HG03175 (cell line): ENCODE results near the gene DESI2.
"Not testable (repeated sequence)": the region's sequence is repeated elsewhere in the genome, so short reads cannot be mapped to it uniquely, and the experiment has no call there.

Source experiments
- ATAC-seq: cut with Tn5 transposase; IDR thresholded peaks from one replicate; pipeline ENCODE4 v1.9.1; 2021; ENCODE audit warnings: mild to moderate bottlenecking, moderate library complexity; ENCODE audit not compliant: unreplicated experiment

Gene DESI2

DNA sequence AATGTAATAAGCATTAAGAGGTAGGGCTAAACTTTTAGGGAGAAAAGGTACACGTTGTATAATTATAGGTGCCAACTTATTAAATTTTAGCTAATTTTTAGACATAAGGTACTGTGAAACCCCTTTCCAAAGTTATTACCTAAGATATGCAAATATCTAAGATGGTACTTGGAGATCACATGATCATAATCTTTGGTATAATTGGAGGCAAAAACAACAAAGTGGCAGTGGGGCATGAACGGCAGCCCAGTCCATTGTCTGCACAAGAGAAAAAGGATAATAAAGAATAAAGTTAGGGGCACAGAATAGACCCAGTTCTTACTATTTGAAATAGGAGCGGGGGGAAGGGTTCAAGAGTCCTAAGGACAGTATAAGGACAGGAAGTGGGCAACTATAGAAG, 51.2 kb downstream of the DESI2 start:
- no peak for ATAC-seq

DNA sequence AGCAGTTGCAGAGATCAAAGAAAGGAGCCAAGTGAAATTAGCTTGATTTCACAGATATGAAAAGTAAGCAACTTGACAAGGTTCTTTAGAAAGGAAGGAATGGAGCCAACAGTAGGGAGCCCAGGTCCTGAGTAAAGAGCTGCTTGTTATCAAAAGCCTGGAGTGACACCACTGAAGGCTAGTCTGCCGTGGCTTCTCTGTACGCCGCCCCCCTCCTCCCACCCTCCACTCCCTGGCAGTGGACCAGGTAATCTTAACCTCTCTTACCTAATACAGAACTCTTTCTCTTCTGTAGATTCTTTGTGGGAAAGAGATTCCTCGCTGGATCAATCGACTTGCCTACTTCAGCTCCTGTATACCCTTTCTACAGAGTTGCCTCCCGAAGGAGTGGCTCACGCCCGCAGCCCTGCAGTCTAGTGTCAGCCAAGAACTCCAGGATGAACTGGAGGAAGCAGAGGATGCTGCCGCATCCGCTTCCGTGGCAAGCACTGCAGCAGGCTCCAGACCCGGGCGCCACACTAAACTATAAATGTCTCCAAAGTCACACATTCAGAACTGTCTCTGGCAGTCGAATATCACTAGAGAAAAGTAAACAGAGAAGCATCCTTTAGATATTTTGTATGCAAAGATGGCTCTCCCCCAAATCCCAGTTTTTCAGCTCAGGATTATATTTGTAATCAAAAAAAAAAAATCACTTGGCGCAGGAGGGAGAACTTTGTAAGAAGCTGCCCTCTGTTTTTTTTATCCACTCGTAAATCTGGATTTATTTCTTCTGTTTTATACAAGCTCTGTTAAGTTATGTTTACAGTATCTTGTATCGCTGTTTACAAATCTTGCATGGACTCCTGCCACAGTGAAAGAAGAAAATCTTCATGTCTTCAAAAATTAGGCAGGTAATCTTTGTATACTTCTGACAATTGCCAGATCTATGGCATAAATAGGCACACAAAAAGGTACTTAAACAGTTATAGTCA, 52.6 kb downstream of the DESI2 start:
- no peak for ATAC-seq

DNA sequence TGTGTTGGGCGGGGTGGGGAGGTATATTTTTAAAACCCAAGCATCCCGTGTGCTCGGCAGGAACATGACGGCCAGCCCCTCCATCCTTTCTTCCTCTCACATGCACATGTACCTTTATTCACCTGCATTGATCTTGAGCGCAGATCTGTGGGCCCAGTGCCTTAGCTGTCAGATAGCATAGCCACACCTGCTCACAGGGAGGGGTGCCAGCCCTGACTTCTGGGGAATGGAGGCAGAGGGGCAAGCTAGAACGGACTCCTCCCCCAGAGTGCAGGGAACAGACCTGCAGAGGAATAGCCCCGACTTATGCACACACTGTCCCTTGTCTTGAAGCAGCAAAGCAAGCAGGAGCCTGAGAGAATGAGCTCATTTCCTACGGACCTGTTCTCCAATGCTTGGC, 56.1 kb downstream of the DESI2 start:
- ATAC-seq = no peak

DNA sequence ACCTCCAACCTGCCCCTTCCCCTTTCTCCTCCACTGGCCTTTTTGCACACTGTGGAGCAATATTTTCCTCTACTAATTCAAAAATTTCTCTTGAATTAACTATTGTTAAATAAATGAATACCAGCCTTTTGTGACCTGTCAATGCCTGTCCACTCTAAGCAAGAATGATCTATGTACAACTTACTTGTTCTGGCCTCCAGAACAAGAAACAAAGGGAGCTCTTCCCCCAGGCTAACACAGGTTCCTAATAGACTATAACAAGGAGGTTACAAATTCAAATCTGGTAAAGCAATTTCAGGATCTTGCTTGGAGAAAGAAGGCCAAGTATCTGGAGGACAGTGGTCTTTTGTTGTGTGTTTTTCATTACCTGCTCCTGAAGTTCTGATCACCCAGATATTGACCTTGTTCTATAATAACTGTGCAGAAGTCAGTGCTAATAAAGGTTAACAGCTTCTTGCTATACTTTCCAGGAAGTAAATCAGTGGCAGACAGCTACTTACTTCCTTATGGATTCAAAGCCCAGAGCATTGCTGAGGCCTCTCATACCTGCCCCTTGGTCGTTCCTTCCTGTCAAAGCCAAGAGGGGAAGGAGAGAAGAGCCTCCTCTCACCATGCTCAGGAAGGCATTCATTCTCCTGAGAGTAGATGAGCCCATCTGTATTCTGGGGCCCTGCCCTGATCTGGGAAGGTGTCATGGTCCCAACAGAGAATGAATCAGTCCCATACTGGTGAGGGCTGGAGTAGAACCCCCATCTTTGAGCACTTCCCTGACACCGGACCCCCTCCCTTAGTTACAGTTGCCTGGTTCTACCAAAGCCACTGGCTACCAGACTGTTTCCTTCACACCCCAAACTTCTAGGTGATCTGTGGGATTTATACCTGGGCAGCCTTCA, 56.8 kb downstream of the DESI2 start:
- no peak for ATAC-seq

DNA sequence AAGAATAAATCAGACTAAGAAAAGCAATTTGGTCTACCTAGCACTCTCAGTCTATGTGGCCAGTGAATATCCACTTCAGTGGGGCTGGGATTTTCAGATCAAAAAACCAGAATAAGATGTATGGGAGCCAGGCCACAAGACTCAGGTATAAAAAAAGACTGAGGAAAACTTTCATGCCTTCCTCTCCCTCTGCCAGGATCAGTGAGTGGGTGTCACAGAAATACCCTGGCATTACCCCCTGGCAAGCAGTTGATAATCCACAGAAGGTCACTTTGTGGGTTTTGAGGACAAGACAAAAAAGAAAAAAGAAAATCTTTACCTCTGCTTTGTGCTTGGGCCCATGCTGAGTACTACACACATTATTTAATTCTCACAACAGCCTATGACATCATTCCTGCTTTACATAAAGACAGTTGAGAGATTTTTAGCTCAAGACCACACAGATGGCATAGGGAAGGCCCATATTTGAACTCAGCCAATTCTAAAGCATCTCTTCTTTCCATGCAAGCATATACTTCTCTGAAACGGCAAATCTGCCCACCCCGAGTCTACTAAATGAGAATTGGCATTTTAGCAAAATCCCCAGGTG, 57.6 kb downstream of the DESI2 start:
- ATAC-seq = no peak

DNA sequence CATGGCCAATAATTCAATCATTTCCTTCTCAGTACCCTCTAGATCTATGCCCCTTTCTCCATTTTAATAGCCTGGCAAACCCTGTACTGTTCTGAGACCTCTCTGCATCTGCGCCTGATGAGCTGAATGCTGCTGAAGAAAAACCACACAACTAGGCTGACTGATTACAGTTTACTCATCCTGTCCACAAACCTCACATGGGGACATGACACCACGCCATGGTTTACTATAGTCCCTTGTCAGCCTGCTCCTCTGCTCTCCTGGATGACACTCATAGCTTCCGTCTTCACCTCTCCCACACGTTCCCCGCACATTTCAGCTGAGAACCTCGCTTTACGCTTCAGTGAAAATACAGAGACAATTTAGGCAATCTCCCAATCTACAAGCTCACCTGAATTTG, 59.7 kb downstream of the DESI2 start:
- no peak for ATAC-seq

DNA sequence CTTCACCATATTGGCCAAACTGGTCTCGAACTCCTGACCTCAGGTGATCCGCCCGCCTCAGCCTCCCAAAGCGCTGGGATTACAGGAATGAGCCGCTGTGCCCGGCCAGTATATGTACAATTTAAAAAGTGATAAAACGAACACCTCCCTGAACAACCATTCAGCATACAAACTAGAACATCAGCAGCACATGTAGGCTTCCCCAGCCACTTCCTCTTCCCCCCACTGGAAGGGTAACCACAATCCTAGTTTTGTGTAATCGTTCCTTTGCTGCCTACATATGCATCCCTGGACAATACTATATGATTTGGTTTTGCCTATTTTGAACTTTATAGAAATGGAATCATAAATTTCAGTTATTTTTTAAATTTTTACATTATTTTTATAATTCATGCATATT, 60.4 kb downstream of the DESI2 start:
- no peak for ATAC-seq

DNA sequence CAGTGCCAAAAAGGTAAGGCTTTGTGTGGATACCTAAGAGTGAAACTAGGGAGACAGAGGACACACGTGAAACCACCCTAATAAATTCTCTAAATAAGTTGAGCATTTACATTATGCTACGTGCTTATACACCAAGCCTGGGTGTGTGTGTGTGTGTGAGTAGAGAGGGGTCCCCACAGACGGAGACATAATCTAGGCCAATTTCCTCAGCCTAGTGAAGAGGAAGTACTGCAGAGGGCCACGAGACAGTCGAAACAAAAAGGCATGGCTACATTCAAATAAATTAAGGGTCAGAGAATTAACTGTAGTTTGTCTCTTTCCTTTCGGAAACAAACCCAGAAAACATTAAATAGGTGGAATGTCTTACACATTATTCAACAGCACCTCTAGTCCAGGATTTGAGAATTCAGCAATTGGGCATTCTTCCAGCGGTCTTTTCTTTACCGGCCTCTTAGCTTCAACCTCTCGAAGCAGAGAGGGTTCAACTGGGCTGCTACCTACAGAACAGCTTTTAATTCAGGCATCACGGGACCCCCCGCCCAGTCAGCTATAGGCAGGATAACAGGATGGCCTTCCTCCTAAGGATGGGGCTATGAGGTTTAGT, 75.0 kb downstream of the DESI2 start:
- ATAC-seq = no peak

DNA sequence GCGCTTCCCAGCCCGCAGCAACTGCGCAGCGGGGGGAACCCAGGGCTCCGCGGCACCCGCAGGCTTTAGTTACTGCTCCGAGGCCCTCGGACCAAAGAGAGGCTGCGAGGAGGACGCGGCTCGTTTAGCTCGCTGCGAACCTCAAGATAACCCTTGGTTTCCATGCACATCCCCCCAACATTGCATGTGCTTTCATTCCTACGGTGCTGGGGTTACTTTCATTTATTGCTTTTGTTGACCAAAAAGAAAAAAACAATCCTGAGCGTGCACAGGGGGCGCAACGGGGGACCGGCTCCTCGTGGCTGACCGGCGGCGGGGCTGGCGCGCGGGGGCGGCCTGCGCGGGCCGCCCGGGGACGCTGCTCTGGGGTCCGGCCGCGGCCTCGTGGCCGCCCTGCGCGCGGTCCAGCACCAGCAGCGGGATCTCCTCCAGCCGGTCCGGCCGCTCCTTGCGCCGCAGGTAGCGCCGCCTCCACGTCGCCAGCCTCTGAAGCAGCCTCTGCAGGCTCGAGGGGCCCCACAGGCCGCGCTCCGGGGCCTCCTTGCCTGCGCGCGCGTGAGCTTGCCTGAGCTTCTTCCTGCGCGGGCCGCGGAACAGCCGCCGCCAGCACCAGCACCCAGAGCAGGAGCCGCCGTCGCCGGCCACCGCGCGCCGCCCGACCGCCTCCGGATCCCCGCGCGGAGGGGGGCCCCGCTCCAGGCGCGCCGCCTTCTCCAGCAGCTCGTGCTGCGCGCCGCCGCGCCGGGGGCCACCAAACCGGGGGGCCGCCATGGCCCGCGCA, 77.4 kb downstream of the DESI2 start:
- no peak for ATAC-seq

DNA sequence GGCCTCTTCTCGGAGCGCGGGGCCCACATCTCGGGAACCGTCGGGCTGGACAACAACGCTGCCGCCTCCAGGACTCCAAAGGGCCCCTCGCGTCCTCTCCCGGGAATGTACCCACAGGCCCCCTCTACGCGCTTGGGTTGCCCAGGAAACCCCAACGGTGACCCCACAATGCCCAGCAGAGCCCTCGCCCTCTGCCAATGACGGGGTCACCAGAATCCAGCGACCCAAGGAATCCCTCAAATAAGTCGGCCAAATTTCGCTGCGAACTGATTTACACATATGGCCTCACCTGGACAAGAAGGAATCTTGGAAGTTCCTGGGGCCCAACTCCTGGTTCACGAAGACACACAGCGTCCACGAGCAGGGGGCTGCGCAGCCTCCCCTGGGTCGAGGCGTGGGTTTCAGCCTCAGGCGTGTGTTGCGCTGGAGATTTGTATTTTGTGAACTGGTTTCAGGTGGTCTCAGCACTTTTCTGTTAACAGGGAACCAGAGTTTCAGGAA, 78.1 kb downstream of the DESI2 start:
- ATAC-seq = no peak

DNA sequence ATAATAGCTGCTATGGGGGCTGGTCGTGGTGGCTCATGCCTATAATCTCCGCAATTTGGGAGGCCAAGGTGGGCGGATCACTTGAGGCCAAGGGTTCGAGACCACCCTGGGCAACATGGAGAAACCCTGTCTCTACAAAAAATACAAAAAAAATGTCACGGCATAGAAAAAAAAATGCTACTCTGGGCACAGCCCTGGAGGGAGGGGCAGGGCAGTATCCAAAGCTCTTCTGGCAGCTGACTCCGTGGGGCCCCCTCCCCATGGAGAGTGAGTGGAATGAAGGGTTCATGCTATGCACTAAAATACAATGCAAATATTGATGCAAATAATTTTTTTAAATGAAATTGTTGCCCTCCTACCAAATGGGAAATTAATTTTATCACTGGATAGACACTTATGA, 78.7 kb downstream of the DESI2 start:
- no peak for ATAC-seq

DNA sequence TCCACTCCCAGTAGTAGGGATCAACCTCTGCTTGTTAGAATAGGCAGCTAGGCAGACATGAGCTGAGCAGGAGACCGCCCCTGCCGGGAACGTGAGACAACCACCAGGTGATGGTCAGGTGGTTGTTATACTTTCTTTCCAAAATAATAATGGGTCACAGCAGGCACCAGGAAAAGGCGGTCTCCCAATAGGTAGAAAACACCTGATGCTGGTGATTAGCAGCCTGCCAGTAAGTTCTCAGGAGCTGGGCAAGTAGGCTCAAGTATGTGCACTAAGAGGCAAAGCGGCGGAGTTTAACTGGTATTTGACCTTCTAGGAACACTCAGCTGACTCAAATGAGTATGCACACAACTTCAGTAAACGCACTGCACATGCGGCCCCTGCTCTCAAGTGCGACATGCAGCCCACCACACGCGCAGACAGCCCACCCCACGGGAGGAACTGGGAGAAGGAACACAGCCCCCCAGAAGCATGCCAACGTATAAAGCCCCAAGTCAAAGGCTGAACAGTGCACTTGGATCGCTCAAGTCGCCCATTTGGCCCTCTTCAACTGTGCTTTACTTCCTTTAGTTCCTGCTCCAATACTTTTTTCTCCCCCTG, 80.0 kb downstream of the DESI2 start:
- no peak for ATAC-seq

DNA sequence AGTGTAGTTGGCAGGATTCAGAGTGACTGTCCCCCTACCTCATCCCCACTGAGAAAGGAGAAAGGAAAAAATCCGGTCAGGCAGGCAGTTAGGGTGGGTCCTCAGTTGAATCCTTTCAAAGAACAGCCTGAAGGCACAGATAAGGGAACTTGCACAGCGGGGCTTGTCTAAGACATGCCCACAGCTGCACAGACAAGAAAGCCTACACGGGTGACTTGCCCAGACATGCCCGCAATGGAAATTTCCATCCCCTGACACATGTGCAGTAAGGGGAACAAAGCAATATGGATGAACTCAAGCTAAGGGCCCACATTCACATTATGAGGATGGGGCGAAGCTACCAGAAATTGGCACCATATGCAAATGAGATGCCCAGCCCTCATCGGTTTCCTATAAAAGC, 82.5 kb downstream of the DESI2 start:
- ATAC-seq = no peak

DNA sequence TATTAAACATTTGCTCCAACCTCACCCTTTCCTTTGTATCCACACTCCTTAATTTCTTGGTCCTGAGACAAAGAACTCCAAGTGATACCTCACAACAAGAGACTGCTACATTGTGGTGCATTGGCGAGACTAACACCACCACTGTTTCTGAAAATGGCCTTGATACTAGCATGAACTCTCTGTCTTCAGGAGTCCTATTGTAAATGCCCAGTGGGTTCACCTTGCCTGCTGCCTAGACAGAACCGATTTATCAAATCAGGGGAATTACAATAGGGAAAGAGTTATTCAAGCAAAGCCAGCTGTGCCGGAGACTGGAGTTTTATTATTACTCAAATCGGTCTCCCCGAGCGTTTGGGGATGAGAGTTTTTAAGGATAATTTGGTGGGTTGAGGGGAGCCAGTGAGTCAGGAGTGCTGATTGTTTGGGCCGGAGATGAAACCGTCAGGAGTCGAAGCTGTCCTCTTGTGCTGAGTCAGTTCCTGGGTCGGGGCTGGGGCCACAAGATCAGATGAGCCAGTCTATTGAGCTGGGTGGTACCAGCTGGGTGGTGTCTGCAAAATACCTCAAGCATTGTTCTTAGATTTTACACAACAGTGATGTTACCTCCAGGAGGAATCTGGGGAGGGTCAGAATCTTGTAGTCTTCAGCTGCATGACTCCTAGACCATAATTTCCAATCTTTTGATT, 83.1 kb downstream of the DESI2 start:
- no peak for ATAC-seq

DNA sequence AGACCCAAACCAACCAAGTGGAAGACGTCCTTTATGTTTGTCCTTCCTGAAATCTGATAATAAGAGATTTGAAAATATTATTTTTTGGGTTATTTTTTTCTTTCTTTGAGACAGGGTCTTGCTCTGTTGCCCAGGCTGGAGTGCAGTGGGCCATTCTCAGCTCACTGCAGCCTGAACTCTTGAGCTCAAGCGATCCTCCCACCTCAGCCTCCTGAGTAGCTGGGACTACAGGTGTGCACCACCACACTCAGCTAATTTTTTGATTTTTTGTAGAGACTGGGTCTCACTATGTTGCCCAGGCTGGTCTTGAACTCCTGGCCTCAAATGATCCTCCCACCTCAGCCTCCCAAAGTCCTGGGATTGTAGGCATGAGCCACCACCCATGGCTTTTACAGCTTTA, 86.2 kb downstream of the DESI2 start:
- not testable (repeated sequence) for ATAC-seq

DNA sequence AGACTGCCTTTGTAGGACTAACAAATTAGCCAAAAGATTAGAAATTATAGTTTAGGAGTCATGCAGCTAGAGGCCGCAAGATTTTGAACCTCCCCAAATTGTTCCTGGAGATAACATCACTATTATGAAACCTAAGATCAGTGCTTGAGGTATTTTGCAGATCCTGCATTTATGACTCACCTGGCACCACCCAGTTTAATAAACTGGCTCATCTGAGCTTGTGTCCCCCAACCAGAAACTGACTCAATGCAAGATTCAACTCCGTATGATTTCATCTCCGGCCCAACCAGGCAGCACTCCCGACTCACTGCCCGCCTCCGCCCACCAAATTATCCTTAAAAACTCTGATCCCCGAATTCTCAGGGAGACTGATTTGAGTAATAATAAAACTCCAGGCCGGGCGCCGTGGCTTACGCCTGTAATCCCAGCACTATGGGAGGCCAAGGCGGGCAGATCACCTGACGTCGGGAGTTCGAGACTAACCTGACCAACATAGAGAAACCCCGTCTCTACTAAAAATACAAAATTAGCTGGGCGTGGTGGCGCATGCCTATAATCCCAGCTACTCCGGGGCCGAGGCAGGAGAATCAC, 87.2 kb downstream of the DESI2 start:
- not testable (repeated sequence) for ATAC-seq

DNA sequence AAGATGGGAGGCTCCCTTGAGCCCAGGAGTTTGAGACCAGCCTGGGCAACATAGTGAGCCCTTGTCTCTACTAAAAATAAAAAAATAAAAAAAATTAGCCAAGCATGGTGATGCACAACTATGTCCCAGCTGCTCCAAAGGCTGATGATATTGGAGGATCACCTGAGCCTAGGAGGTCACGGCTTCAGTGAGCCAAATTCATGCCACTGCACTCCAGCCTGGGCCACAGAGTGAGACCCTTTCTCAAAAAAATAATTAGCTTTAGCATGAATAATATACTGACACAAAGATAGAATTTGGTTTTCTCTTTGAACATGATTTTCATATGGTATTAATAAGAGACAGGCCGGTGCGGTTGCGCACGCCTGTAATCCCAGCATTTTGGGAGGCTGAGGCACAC, 88.8 kb downstream of the DESI2 start:
- no peak for ATAC-seq

DNA sequence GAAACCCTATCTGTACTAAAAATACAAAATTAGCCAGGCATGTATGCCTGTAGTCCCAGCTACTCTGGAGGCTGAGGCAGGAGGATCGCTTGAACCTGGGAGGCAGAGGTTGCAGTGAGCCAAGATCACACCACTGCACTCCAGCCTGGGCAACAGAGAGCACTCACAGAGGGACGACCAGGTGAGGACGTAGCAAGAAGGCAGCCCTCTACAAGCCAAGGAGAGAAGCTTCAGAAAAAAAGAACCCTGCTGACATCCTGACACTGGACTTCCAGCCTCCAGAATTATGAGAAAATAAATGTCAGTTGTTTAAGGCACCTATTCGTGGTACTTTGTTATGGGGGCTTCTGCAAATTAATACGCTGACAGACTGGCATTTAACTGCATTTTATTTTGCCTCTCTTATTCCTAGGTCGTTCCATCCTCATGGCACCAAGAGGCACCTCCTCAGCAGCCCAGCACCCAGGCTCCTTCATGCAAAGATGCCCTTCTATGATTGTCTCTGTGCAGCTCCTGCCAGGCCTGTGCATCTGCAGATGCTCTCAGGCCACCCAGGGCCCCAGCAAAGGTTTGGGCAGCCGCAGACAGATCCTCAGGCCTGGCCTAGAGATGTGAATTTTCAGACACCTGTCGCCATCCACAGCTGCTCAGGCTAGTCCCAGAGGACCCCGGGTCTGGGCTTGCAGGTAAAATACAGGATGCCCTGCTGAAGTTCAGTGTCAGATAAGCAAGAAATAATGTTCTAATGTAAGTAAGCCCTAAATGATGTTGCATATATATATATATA, 96.5 kb downstream of the DESI2 start:
- no peak for ATAC-seq
